K562 (cell line): ENCODE results near the gene KRT16. TPM values are rescaled to one million over a fixed set of nuclear protein-coding genes. Genes with fewer than 3 reads are reported as not detected.

Experiments used
- ATAC-seq: fragments of 200-7000 bp; cut with Tn5 transposase; 3 replicates; pipeline ENCODE4 v1.9.1; 2020; ENCODE audit warnings: moderate library complexity
- BruUV-seq: library from RNA; stranded (reverse); fragments of 400-500 nt; replicated peaks from 2 replicates; lab custom pipeline; 2021; lab: Mats Ljungman, UMichigan
- CTCF ChIA-PET: fragments of 300-600 bp; formaldehyde crosslinking; extraction: SDS; loops from one replicate; lab custom pipeline; 2021; ENCODE audit warnings: low intra/inter-chr PET ratio; lab: Yijun Ruan, JAX
- POLR2A ChIA-PET: fragments of 300-600, 350-650 bp; sonication (Branson Sonifier 250); formaldehyde crosslinking; extraction: SDS; loops from one replicate; lab custom pipeline; 2021; ENCODE audit warnings: antibody characterized with exemption, inconsistent platforms; lab: Yijun Ruan, JAX
- DNase-seq, 4 experiments: peaks; one replicate each; pipeline versions ENCODE4 v3.0.0 to v3.0.0-alpha.2; 2011 to 2018; ENCODE audit warnings: low spot score in 3 of 4, mixed read lengths in 3 of 4; ENCODE audit errors: extremely low read depth in 1 of 4
- FAIRE-seq: peaks from 2 replicates; lab custom pipeline; 2011; peaks lifted over from hg19 to GRCh38; lab: Jason Lieb, UNC
- H2AFZ ChIP-seq: 2 replicates; pipeline ENCODE4 v1.6.0; 2011; ENCODE audit warnings: low read depth, low read length, control low read depth, inconsistent platforms
- H3K27ac ChIP-seq: fragments of 200-600 bp; 3 replicates; pipeline ENCODE4 v1.8.0; 2011; ENCODE audit warnings: low read depth, mild to moderate bottlenecking, control low read depth, inconsistent platforms, low read length, moderate library complexity, mixed read lengths; ENCODE audit errors: extremely low read depth
- H3K27me3 ChIP-seq, 2 experiments: fragments of 300-600 bp in 1 of 2; 2 replicates in 1 of 2; 3 replicates in 1 of 2; pipeline versions ENCODE4 v1.6.0 to v1.8.0; 2011; ENCODE audit warnings: inconsistent platforms in 2 of 2, low read length in 2 of 2, mild to moderate bottlenecking in 1 of 2, mixed read lengths in 1 of 2, moderate library complexity in 1 of 2; ENCODE audit not compliant: control insufficient read depth in 2 of 2, insufficient read depth in 2 of 2
- H3K36me3 ChIP-seq: fragments of 300-600 bp; 3 replicates; pipeline ENCODE4 v1.8.0; 2011; ENCODE audit warnings: mild to moderate bottlenecking, low read length, inconsistent platforms; ENCODE audit not compliant: control insufficient read depth, insufficient read depth
- H3K4me1 ChIP-seq, 2 experiments: fragments of 200-600 bp in 1 of 2; replicated peaks in 1 of 2; 2 replicates in 1 of 2; 3 replicates in 1 of 2; pipeline versions ENCODE4 v1.5.1 to v1.8.0; 2011; ENCODE audit warnings: inconsistent platforms in 2 of 2, low read length in 2 of 2, mild to moderate bottlenecking in 1 of 2, mixed read lengths in 1 of 2, moderate library complexity in 1 of 2; ENCODE audit not compliant: control insufficient read depth in 2 of 2, insufficient read depth in 2 of 2
- H3K4me2 ChIP-seq: 2 replicates; pipeline ENCODE4 v1.6.1; 2011; ENCODE audit warnings: low read length, control low read depth, inconsistent platforms, mixed read lengths; ENCODE audit not compliant: insufficient read depth
- H3K4me3 ChIP-seq: fragments of 200-600 bp; sonication (generic), shearing (Covaris generic); 2 replicates; pipeline ENCODE4 v1.5.1; 2016; ENCODE audit warnings: control low read depth, inconsistent platforms
- H3K79me2 ChIP-seq: fragments of 200-600 bp; 3 replicates; pipeline ENCODE4 v1.8.0; 2011; ENCODE audit warnings: low read length, inconsistent platforms; ENCODE audit not compliant: control insufficient read depth, insufficient read depth
- H3K9ac ChIP-seq, 2 experiments: 2 replicates each; pipeline versions ENCODE4 v1.6.0 to v1.6.1; 2011; ENCODE audit warnings: low read depth in 2 of 2, low read length in 2 of 2, control low read depth in 1 of 2, inconsistent platforms in 1 of 2, mild to moderate bottlenecking in 1 of 2, mixed read lengths in 1 of 2; ENCODE audit not compliant: insufficient read depth in 1 of 2
- H3K9me1 ChIP-seq: one replicate; pipeline ENCODE4 v1.6.0; 2011; ENCODE audit warnings: inconsistent platforms, mild to moderate bottlenecking, low read length, moderate library complexity; ENCODE audit not compliant: control insufficient read depth, insufficient read depth
- H3K9me3 ChIP-seq: replicated peaks from 2 replicates; pipeline ENCODE4 v1.5.1; 2011; ENCODE audit warnings: low read depth, low read length, inconsistent platforms; ENCODE audit not compliant: control insufficient read depth, insufficient read depth
- H4K20me1 ChIP-seq: replicated peaks from 2 replicates; pipeline ENCODE4 v1.6.1; 2011; ENCODE audit warnings: low read length, inconsistent platforms, mixed read lengths; ENCODE audit not compliant: control insufficient read depth, insufficient read depth
- CTCF ChIP-seq, 3 experiments: IDR thresholded peaks in 2 of 3; conservative IDR thresholded peaks in 1 of 3; 2 replicates each; pipeline ENCODE4 v1.5.1; 2011 to 2012; ENCODE audit warnings: low read length in 3 of 3, mild to moderate bottlenecking in 3 of 3, control low read depth in 2 of 3, improper control_type of control experiment in 1 of 3, inconsistent platforms in 1 of 3, low read depth in 1 of 3, mixed read lengths in 1 of 3, moderate library complexity in 1 of 3; ENCODE audit not compliant: insufficient read depth in 2 of 3
- GMEB1 ChIP-seq: fragments of 250-450 bp; sonication (Bioruptor Pico); IDR thresholded peaks from 2 replicates; pipeline ENCODE4 v1.4.0; 2020; ENCODE audit warnings: mild to moderate bottlenecking
- HMBOX1 ChIP-seq: sonication (generic); IDR thresholded peaks from 2 replicates; pipeline ENCODE4 v1.6.1; 2016
- POLR2G ChIP-seq: fragments of 200-400 bp; formaldehyde crosslinking; IDR thresholded peaks from 2 replicates; pipeline ENCODE4 v1.6.1; 2017; ENCODE audit warnings: low read depth, mild to moderate bottlenecking, antibody characterized with exemption, low read length, moderate library complexity
- REST ChIP-seq, 2 experiments: fragments of 450-650 bp; formaldehyde crosslinking in 1 of 2; IDR thresholded peaks; 2 replicates each; pipeline versions ENCODE4 v1.4.0 to v1.6.1; 2014 to 2020; ENCODE audit warnings: mild to moderate bottlenecking in 2 of 2, borderline replicate concordance in 1 of 2, low read depth in 1 of 2
- ZFP1 ChIP-seq: fragments of 450-650 bp; formaldehyde crosslinking; IDR thresholded peaks from 2 replicates; pipeline ENCODE4 v1.4.0; 2020; ENCODE audit warnings: mild to moderate bottlenecking, mixed read lengths
- ZNF282 ChIP-seq: sonication (generic); formaldehyde crosslinking; IDR thresholded peaks from 2 replicates; pipeline ENCODE4 v1.8.1; 2023; ENCODE audit warnings: missing genetic modification reagents
- WGBS: fragments of 100-300 bp; shearing (Covaris generic); methylation state at CpG from one replicate; pipeline ENCODE4 v1.1.6; 2016; ENCODE audit warnings: low coverage, mixed read lengths; ENCODE audit not compliant: insufficient coverage; ENCODE audit errors: missing lambda C conversion rate; 5-methylcytosine and 5-hydroxymethylcytosine counted together
- in situ Hi-C: fragments of 300-500 bp; cut with MboI; formaldehyde crosslinking; loops from 4 replicates; pipeline ENCODE4 v1.15.0; 2018; ENCODE audit warnings: inconsistent platforms, mixed read lengths
- intact Hi-C: fragments of 100-400 bp; cut with micrococcal nuclease; formaldehyde crosslinking; loops from 2 replicates; pipeline ENCODE4 v1.14.2; 2022
- polyA plus RNA-seq, 8 experiments: library from polyadenylated mRNA; depleted of rRNA in 4 of 8; stranded (reverse) in 5 of 8; unstranded in 3 of 8; fragments of >200 nt; fragmentation: Nextera tagmentation in 2 of 8; fragmentation: Illumina TruSeq in 1 of 8; extraction: Ambion mirVana in 2 of 8; extraction: Trizol in 1 of 8; gene quantifications; 2 replicates each; pipeline versions ENCODE4 v1.2.1 to v1.2.3, GENCODE V29; 2011 to 2014; ENCODE audit warnings: inconsistent platforms in 1 of 8, missing spikeins in 1 of 8
- total RNA-seq, 7 experiments: library from RNA; depleted of rRNA in 6 of 7; stranded (reverse); fragments of >200 nt in 6 of 7; fragmentation: Illumina TruSeq in 2 of 7; extraction: Trizol in 2 of 7; gene quantifications; 2 replicates each; pipeline versions ENCODE4 v1.2.1 to v1.2.3, GENCODE V29; 2011 to 2021; ENCODE audit warnings: low replicate concordance in 1 of 7

KRT16 gene
- total and polyA plus RNA-seq, 9 of the 15 experiments (the other 6 are each of a cell fraction or from before 2014, with no cell fraction given), result 0.04 TPM; not detected in 8

GRCh38 chr17:41561554-41561953, 51.0 kb downstream of the KRT16 start:
- DNase-seq (peak in 1 of 4 experiments; percentile 14), ATAC-seq (peak; percentile 73; the same call in 2 of the 3 replicates), FAIRE-seq (no peak)
- Histone ChIP-seq H3K79me2 (no peaks in the 10 kb centered on the region), H3K9ac (no peak overlapping the region), H3K27ac (no peak overlapping the region), H3K9me3 (no peaks in the 10 kb centered on the region), H3K4me2 (no peak overlapping the region), H3K9me1 (no peaks in the 10 kb centered on the region), H2AFZ (no peak overlapping the region), H4K20me1 (no peaks in the 10 kb centered on the region), H3K4me1 (no peaks in the 10 kb centered on the region; a peak in 1 of 5 replicates), H3K36me3 (no peaks in the 10 kb centered on the region), H3K27me3 (peaks cover 26 to 39% of the 10 kb centered on the region in 2 experiments), H3K4me3 (no peak overlapping the region)
- in situ Hi-C loops (no loop called here), intact Hi-C loops (no loop called here)
- BruUV-seq, result no TSS peak
- CTCF ChIA-PET, result interaction anchor here (1.1 to 1.9 kb wide), 2 partner anchors 101 to 652 kb away, joined by 3 to 6 read pairs; no protein-coding TSS in a partner anchor
- POLR2A ChIA-PET, result interaction anchor here (0.7 to 2.7 kb wide), 2 partner anchors 12 to 254 kb away, joined by 5 to 12 read pairs; no protein-coding TSS in a partner anchor
- 4% methylated on average over 6 of the region's 6 CpGs for WGBS
- TF ChIP-seq CTCF (IDR thresholded peaks at IDR 0.05 in 2 of 3, conservative IDR thresholded peaks at IDR 0.05 in 1 of 3; ENCODE audit: insufficient read depth in 2 of 3, low read depth in 1 of 3, low read length in 3 of 3), result peak in 2 of 3 experiments; percentile 15 to 27; a peak in 1 of 6 replicates
- TF ChIP-seq ZFP1 (CRISPR knock-in tag), result no peak
- no peak for TF ChIP-seq ZNF282 (CRISPR knock-in tag)
- no peak for TF ChIP-seq GMEB1 (CRISPR knock-in tag)
- TF ChIP-seq POLR2G, result no peak
- peak; percentile 17; the same call in 1 of the 2 replicates for TF ChIP-seq REST (IDR thresholded peaks at IDR 0.05; ENCODE audit: borderline replicate concordance)
- no peak for TF ChIP-seq REST (CRISPR knock-in tag; IDR thresholded peaks at IDR 0.05; ENCODE audit: low read depth)
- 0 out of 2 replicates have a peak, but pooled peaks have one; percentile 16 for TF ChIP-seq HMBOX1
